ENCODE results near the gene PRSS16. TPM values are rescaled to one million over a fixed set of nuclear protein-coding genes. Genes with fewer than 3 reads are reported as not detected.

Gene PRSS16
- total and polyA plus RNA-seq, 2 experiments from 2014 or later = 8.7 to 11.8 TPM

- Histone ChIP-seq H3K4me1 (ENCODE audit: insufficient read depth) (peaks cover 8% of the 10 kb centered on the region), H2AFZ (no peak overlapping the region), H3K79me2 (replicated peaks; ENCODE audit: insufficient read depth) (no peaks in the 10 kb centered on the region), H3K9me2 (ENCODE audit: insufficient read depth) (no peaks in the 10 kb centered on the region), H3K27me3 (ENCODE audit: insufficient read depth) (peaks cover 54% of the 10 kb centered on the region), H4K20me1 (replicated peaks; ENCODE audit: insufficient read depth) (no peaks in the 10 kb centered on the region), H3K4me2 (no peak overlapping the region), H3F3A (replicated peaks; ENCODE audit: low read depth) (no peaks in the 10 kb centered on the region), H3K36me3 (ENCODE audit: insufficient read depth) (no peaks in the 10 kb centered on the region), H3K4me3 (no peak overlapping the region), H3K27ac (ENCODE audit: low read depth) (no peak overlapping the region)
- TF ChIP-seq NANOG (IDR thresholded peaks at IDR 0.05; ENCODE audit: borderline replicate concordance) (no peak), JUNB (IDR thresholded peaks at IDR 0.05; ENCODE audit: unreplicated experiment) (no peak), ZNF462 (CRISPR knock-in tag; IDR thresholded peaks at IDR 0.05) (no peak), POLR2AphosphoS5 (IDR thresholded peaks at IDR 0.05; ENCODE audit: low read depth) (no peak), STAT1 (IDR thresholded peaks at IDR 0.05; ENCODE audit: unreplicated experiment) (no peak), CTCF (conservative IDR thresholded peaks at IDR 0.05; ENCODE audit: low read depth in 2 of 2) (no peak), ZNF114 (CRISPR knock-in tag; IDR thresholded peaks at IDR 0.05) (no peak), ZNF331 (CRISPR knock-in tag; IDR thresholded peaks at IDR 0.05; ENCODE audit: low read depth) (no peak), EZH2phosphoT487 (IDR thresholded peaks at IDR 0.05; ENCODE audit: unreplicated experiment) (no peak), EZH2 (IDR thresholded peaks at IDR 0.05; ENCODE audit: low read depth, unreplicated experiment) (no peak), CREB1 (CRISPR knock-in tag; IDR thresholded peaks at IDR 0.05; ENCODE audit: low read depth) (no peak)
- TF ChIP-seq, protein P1, sequence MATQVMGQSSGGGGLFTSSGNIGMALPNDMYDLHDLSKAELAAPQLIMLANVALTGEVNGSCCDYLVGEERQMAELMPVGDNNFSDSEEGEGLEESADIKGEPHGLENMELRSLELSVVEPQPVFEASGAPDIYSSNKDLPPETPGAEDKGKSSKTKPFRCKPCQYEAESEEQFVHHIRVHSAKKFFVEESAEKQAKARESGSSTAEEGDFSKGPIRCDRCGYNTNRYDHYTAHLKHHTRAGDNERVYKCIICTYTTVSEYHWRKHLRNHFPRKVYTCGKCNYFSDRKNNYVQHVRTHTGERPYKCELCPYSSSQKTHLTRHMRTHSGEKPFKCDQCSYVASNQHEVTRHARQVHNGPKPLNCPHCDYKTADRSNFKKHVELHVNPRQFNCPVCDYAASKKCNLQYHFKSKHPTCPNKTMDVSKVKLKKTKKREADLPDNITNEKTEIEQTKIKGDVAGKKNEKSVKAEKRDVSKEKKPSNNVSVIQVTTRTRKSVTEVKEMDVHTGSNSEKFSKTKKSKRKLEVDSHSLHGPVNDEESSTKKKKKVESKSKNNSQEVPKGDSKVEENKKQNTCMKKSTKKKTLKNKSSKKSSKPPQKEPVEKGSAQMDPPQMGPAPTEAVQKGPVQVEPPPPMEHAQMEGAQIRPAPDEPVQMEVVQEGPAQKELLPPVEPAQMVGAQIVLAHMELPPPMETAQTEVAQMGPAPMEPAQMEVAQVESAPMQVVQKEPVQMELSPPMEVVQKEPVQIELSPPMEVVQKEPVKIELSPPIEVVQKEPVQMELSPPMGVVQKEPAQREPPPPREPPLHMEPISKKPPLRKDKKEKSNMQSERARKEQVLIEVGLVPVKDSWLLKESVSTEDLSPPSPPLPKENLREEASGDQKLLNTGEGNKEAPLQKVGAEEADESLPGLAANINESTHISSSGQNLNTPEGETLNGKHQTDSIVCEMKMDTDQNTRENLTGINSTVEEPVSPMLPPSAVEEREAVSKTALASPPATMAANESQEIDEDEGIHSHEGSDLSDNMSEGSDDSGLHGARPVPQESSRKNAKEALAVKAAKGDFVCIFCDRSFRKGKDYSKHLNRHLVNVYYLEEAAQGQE (IDR thresholded peaks at IDR 0.05; ENCODE audit: unreplicated experiment) = no peak
- TF ChIP-seq, protein P2, sequence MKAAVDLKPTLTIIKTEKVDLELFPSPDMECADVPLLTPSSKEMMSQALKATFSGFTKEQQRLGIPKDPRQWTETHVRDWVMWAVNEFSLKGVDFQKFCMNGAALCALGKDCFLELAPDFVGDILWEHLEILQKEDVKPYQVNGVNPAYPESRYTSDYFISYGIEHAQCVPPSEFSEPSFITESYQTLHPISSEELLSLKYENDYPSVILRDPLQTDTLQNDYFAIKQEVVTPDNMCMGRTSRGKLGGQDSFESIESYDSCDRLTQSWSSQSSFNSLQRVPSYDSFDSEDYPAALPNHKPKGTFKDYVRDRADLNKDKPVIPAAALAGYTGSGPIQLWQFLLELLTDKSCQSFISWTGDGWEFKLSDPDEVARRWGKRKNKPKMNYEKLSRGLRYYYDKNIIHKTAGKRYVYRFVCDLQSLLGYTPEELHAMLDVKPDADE (IDR thresholded peaks at IDR 0.05) = no peak
- no peak for DNase-seq (ENCODE audit: low spot score)
- H3K4me1 Mint-ChIP-seq = peaks cover 3% of the 10 kb centered on the region; the same call in 1 of the 3 replicates
- ATAC-seq = no peak
- no peak overlapping the region for H3K27ac Mint-ChIP-seq
- no peak overlapping the region for H3K4me3 Mint-ChIP-seq
- peaks cover 27% of the 10 kb centered on the region for H3K27me3 Mint-ChIP-seq (ENCODE audit: insufficient read depth, low read depth, poor library complexity)
- H3K36me3 Mint-ChIP-seq (ENCODE audit: low read depth) = no peaks in the 10 kb centered on the region
- H3K9me3 Mint-ChIP-seq = no peaks in the 10 kb centered on the region
These were observed 16.4 kb downstream of the PRSS16 start for GRCh38 chr6:27263886-27264285.
